GM21423 (cell line): ENCODE results near the gene FBXL13.
"Not testable (repeated sequence)": the region's sequence is repeated elsewhere in the genome, so short reads cannot be mapped to it uniquely, and the experiment has no call there.

Source experiments
- ATAC-seq: cut with Tn5 transposase; IDR thresholded peaks from one replicate; pipeline ENCODE4 v1.9.1; 2021; ENCODE audit warnings: mild to moderate bottlenecking, moderate library complexity; ENCODE audit not compliant: unreplicated experiment

Gene FBXL13

GRCh38 chr7:102942868-102943267 is 131.7 kb downstream of the FBXL13 start:
- ATAC-seq: no peak

GRCh38 chr7:102942181-102942866 is 132.3 kb downstream of the FBXL13 start:
- ATAC-seq: no peak

- no peak for ATAC-seq
Measured at GRCh38 chr7:102938679-102939078, 135.9 kb downstream of the FBXL13 start.

GRCh38 chr7:102935450-102936115 is 139.0 kb downstream of the FBXL13 start:
- no peak for ATAC-seq

- ATAC-seq: no peak
Measured at GRCh38 chr7:102934701-102935100, 139.9 kb downstream of the FBXL13 start.

- no peak for ATAC-seq
Measured at GRCh38 chr7:102934239-102934638, 140.4 kb downstream of the FBXL13 start.

- no peak for ATAC-seq
Measured at GRCh38 chr7:102933763-102934162, 140.8 kb downstream of the FBXL13 start.

GRCh38 chr7:102931757-102932156 is 142.8 kb downstream of the FBXL13 start:
- no peak for ATAC-seq

GRCh38 chr7:102927312-102927933 is 147.2 kb downstream of the FBXL13 start:
- no peak for ATAC-seq

- no peak for ATAC-seq
Measured at GRCh38 chr7:102926783-102927140, 147.8 kb downstream of the FBXL13 start.

- no peak for ATAC-seq
Measured at GRCh38 chr7:102925976-102926782, 148.4 kb downstream of the FBXL13 start.

GRCh38 chr7:102918845-102919244 is 155.8 kb downstream of the FBXL13 start:
- ATAC-seq: no peak

GRCh38 chr7:102917436-102918353 is 156.9 kb downstream of the FBXL13 start:
- no peak for ATAC-seq

GRCh38 chr7:102916881-102917280 is 157.7 kb downstream of the FBXL13 start:
- ATAC-seq: no peak

- no peak for ATAC-seq
Measured at GRCh38 chr7:102916426-102916825, 158.2 kb downstream of the FBXL13 start.

GRCh38 chr7:102914585-102914984 is 160.0 kb downstream of the FBXL13 start:
- no peak for ATAC-seq

- no peak for ATAC-seq
Measured at GRCh38 chr7:102913826-102914225, 160.8 kb downstream of the FBXL13 start.

- ATAC-seq: no peak
Measured at GRCh38 chr7:102912742-102913141, 161.9 kb downstream of the FBXL13 start, which contains the start of gene LRRC17. Gene LRRC17 (plus strand): TSS chr7:102913000. CDS start chr7:102933914, 20,914 bp downstream.

GRCh38 chr7:102908676-102909075 is 165.9 kb downstream of the FBXL13 start:
- ATAC-seq: no peak

GRCh38 chr7:102903576-102903975 is 171.0 kb downstream of the FBXL13 start:
- not testable (repeated sequence) for ATAC-seq
